Urothelium cell line (cell line): ENCODE measurements around the gene ZNF446.
A peak's percentile ranks its signal among the peaks of the same experiment; 100 is the strongest.
"Not testable (repeated sequence)": the region's sequence is repeated elsewhere in the genome, so short reads cannot be mapped to it uniquely, and the experiment has no call there.

ENCODE experiments used
- DNase-seq: peaks from one replicate; pipeline ENCODE4 v3.0.0; 2011; ENCODE audit warnings: low spot score, mixed read lengths
- FAIRE-seq: peaks from 2 replicates; lab custom pipeline; 2011; peaks lifted over from hg19 to GRCh38; lab: Jason Lieb, UNC

The ZNF446 gene

DNA sequence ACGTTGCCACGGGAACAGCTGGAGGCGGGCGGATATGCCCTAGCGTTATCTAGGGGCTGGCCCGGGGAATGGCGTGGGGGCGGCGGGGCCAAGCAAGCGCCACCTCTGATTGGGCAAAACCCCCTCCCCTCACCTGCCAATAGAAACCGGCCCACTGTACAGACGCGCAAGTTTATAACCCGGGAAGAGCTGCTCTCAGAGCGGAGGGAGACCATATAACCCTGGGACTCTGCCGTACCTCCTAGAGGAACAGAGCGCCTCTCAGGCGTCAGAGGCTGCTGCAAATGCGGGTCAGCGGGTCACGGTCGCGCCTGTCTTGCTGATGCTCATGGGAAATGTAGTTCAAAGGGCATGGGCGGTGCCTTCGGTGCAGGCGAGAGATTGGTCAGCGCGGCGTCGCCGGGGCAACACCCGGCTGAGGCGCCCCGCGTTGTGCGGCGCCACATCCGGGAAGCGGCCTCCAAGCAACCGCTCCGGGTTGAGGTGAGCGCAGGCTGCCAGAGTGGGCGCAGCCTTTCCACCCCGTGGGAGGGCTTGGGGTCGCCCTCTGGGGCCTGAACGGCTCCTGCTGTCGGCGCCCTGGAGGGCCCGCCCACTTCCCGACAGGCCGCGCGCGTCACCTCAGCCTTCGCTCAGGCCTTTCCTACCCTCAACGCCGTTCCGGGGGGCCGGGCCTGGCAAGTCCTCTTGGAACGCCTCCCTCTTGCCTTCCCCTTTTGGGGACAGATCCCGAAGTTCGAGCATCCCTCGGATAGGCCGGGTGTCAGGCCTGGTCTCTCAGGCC lies at the start of gene ZNF446:
Gene ZNF446, plus strand, starts transcription at position 639 of the 784 bp plus-strand sequence. CDS start 867 bp downstream, outside the sequence.
- peak; percentile 37 for FAIRE-seq
- peak; percentile 91 for DNase-seq

DNA sequence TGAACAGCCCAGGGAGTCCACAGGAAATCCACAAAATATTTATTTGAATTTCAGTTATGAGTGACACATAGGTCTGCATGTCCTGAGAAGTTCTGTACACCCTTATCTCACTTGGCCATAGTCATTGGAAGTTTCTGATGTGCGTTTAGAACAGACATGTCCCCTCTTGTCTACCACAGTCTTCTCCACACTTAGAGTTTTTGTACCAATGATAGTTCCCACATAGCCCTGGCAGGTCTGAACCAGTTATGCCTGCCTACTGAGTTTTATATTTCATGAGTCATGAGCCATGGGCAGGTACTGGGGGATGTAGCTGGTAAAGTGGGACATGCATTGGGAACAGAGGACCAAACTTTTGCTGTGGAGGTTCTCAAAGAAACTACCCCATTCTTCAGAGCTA lies 47.5 kb upstream of the ZNF446 start:
- no peak for FAIRE-seq
- no peak for DNase-seq

DNA sequence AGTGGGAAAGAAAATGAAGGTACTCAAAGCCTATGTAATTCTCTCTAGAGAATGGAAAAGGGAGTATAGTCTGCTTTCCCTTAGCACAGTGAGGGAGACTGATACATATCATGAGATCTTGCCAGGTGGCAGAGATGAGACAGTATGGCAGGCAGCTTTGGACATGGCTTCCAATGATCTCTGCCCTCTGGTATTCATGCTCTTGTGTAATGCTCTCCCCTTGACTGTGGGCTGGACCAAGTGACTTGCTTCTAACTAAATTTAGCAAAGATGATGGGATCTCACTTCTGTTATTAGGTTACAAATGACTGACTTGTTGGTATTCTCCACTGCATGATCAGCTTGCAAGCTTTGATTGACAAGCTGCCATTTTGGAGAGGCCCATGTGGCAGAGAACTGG lies 46.4 kb upstream of the ZNF446 start:
- DNase-seq (no peak), FAIRE-seq (no peak)

DNA sequence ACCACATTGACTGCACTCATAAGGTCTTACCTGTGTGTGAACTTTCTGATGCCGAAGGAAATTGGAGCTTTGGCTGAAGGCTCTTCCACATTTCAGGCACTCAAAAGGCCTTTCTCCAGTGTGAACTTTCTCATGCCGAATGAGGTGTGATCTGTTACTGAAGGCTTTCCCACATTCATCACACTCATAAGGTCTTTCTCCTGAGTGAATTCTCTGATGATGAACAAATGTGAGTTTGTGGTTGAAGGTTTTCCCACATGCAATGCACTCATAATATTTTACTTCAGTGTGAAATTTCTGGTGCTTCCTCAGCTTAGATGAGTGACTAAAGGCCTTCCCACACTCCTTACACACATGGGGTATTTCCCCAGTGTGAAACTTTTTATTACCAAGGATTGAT lies 41.9 kb upstream of the ZNF446 start:
- DNase-seq (no peak), FAIRE-seq (no peak)

DNA sequence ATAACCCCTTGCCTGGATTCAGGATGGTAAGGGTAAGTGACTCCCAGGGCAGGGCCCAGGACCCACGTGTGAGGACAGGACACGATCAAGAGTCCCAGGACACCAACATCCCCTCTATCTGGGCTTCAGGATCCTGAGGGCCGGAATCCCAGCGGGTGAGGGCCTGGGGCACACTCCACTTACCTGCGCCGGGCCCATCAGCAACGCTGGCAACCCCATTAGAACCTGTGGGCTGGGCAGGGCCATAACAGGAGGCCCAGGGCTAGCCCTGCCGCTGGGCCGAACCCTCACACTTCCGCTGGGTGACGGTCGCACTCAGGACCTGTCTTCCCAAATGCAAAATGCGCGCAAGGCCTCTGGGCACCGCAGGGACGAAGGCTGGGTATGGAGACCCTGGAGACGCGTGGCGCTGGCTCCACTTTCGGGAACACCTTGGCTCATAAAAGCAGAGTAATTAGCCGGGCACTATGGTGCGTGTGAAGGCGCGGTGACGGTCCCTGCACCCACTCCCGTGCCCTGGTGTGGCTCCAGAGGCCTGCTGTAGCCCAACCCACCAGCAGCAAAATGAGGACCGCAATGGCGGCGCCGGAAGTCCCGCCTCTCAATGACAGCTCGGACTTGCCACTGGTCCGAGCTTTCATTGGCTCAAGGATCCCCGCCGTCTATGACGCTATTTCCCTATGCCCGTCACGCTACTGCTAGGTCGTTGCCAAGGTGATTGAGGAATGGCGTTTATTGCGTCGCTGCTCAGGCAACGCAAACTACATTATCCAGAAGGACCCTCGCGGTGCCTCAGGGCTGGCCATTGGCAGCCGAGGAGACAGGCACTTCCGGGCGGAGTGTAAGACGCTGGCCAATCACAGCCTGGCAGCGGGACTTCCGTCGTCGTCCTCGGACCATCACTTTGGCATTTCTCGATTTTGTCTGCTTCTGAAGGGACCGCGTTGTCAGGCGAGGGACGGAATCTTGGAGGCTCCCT lies 36.3 kb upstream of the ZNF446 start, which contains the start of gene ZNF132:
Gene ZNF132, minus strand, starts transcription at position 578 of the 979 bp plus-strand sequence. Its CDS starts 332 bp downstream, at position 246.
- DNase-seq (peak; percentile 8), FAIRE-seq (no peak)

DNA sequence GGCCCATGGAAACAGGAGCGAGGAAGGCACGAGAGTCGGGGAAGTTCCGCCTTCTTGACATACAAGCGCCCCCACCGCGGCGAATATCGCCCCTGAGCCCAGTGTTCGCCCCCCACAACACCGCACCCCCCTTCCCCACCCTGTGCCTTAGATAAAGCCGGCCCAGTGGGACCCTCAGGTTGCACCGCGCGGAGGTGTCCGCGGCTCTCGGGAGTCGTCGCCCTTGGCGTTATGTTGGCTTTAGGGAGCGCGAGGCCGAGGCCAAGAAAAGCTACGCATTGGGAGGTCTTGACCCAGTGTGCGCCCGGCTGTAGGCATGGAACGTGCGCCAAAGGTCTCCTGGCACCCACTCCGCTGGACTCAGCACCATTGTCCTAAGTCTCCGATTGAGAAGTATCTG lies 35.6 kb upstream of the ZNF446 start:
- FAIRE-seq (no peak), DNase-seq (no peak)

DNA sequence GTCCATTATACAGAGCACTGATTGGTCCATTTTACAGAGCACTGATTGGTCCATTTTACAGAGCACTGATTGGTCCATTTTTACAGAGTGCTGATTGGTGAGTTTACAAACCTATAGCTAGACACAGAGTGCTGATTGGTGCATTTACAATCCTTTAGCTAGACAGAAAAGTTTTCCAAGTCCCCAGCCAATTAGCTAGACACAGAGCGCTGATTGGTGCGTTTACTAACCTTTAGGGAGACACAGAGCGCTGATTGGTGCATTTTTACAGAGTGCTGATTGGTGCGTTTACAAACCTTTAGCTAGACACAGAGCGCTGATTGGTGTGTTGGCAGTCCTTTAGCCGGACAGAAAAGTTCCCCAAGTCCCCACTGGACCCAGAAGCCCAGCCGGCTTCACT lies 33.2 kb upstream of the ZNF446 start:
- not testable (repeated sequence) for FAIRE-seq, DNase-seq

DNA sequence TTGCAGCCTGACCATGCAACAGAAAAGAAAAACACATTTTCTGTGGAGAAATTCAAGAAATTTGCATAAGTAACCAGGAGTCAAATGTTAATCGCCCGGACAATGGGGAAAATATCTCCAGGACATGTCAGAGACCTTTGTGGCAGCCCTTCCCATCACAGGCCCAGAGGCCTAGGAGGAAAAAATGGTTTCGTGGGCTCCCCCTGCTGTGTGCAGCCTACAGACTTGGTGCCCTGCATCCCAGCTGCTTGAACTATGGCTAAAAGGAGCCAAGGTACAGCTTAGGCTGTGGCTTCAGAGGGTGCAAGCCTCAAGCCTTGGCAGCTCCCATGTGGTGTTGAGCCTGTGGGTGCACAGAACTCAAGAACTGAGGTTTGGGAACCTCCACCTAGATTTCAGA lies 27.3 kb upstream of the ZNF446 start:
- FAIRE-seq, DNase-seq: not testable (repeated sequence)

DNA sequence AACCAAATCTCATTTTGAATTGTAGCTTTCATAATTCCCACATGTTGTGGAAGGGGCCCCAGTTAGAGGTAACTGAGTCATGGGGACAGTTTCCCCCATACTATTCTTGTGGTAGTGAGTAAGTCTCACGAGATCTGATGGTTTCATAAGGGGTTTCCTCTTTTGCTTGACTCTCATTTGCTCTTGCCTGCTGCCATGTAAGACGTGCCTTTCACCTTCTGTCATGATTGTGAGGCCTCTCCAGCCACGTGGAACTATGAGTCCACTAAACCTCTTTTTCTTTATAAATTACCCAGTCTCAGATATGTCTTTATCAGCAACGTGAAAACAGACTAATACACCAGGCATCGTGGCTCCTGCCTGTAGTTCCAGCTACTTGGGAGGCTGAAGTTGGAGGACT lies 26.2 kb upstream of the ZNF446 start:
- not testable (repeated sequence) for DNase-seq, FAIRE-seq

DNA sequence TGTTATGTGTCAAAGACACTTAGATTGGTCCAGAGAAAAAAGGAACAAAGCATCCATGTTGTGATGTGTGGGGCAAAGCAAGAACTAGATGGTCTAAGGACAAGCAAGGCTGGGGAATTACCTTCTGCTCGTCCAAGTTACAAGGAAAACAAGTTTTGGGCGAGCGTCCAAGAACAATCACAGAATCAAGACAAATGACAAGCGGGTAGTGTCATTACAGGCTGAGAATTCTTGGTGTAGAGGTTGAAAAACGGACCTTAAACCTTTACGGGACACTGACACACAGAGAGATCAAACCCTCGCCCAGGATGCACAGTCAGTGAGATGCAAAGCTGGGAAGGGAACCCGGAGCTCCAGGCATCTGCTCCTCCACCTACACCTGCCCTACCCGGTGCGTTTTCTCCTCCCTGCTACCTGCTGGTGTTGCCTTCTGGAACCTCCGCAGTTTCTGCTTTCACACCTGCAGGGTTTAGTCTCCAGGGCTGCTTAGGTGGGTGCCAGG lies 25.2 kb upstream of the ZNF446 start:
- DNase-seq = no peak
- FAIRE-seq = no peak

DNA sequence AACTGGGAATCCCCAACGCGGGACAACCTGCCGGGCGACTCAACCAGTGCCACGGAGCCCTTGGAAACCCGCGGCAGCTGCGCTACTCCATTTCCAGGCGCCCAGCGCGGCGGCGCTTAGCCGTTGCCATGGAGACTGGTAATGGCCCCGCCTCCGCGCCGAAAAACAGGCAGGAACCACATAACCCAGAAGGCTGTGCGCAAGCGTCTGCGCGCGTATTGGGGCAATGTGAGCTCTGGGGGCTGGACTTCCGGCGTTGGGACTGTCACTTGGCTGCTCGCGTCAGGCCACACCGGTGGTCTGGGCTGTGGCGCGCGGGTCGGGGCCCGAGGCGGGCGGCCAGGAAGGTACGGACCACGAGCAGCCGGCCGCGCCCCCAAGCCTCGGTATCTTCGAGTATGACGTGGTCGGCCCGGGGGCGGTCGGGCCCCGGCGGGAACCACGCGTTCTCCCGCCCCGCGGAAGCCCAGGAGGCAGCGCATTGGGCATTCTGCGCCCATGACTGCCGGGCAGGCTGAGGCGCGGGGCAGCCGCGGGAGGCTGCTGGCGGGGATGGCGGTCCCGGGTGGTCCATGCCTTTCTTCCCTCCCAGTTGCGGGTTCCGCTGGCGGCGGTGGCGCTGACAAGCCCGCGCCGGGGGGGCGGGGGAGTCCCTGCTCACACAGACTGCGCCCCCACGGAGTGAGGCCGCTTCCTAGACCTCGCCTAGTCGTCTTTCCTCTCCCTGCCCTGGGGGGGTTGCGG lies 24.6 kb upstream of the ZNF446 start, which contains the start of gene ZNF324B:
Gene ZNF324B, plus strand, starts transcription at position 265 of the 744 bp plus-strand sequence. CDS start 2,080 bp downstream, outside the sequence.
- DNase-seq (peak; percentile 92), FAIRE-seq (no peak)

DNA sequence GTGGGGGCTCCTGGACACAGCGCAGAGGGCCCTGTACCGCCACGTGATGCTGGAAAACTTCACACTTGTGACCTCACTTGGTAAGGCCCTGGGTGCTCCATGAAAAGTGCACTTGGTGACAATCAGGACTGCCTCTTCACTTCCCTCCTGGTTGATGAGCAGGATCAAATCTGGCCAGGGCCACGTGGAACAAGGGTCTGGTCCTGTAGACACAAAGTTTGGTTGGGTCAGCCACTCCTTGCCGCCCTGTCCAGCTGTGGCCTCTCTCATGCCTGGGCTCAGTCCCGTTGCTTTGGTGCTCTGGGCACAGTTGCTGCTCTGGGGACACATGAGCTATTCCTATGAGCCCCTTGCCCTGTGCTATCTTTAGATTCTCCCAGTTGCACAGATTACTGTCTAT lies 22.4 kb upstream of the ZNF446 start:
- DNase-seq (no peak), FAIRE-seq (no peak)

DNA sequence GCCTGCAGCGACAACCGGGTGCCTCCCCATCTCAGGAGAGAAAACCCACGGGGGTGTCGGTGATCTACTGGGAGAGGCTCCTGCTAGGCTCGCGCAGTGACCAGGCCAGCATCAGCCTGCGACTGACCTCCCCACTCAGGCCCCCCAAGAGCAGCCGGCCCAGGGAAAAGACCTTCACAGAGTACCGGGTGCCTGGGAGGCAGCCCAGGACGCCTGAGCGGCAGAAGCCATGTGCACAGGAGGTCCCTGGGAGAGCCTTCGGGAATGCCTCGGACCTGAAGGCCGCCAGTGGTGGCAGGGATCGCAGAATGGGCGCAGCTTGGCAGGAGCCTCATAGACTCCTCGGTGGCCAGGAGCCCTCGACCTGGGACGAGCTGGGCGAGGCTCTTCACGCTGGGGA lies 20.8 kb upstream of the ZNF446 start:
- FAIRE-seq = no peak
- DNase-seq = no peak

DNA sequence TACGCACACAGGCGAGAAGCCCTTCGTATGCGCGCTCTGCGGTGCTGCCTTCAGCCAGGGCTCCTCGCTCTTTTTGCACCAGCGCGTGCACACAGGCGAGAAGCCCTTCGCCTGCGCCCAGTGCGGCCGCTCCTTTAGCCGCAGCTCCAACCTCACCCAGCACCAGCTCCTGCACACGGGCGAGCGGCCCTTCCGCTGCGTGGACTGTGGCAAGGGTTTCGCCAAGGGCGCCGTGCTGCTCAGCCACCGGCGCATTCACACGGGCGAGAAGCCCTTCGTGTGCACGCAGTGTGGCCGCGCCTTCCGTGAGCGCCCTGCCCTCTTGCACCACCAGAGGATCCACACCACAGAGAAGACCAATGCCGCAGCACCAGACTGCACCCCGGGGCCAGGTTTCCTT lies 20.0 kb upstream of the ZNF446 start:
- no peak for DNase-seq
- FAIRE-seq = no peak

DNA sequence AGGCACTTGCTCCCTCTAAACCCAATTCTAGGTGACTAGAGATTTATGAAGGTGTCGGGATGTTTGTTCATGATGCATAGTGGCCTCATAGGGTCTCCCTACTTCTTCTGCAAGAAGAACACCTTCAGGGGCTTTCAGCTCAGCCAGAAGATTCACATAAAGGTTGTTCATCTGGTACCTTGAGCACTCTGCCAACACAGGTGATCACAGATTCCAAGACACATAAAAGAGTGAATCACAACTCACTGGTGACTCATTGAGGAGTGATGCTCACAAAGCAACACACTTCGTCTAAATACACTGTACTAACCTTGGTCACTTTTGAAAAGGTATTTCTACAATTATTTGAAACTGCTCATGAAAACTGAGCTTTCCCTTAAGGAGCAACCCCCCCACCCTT lies 16.1 kb upstream of the ZNF446 start:
- DNase-seq (no peak), FAIRE-seq (no peak)

DNA sequence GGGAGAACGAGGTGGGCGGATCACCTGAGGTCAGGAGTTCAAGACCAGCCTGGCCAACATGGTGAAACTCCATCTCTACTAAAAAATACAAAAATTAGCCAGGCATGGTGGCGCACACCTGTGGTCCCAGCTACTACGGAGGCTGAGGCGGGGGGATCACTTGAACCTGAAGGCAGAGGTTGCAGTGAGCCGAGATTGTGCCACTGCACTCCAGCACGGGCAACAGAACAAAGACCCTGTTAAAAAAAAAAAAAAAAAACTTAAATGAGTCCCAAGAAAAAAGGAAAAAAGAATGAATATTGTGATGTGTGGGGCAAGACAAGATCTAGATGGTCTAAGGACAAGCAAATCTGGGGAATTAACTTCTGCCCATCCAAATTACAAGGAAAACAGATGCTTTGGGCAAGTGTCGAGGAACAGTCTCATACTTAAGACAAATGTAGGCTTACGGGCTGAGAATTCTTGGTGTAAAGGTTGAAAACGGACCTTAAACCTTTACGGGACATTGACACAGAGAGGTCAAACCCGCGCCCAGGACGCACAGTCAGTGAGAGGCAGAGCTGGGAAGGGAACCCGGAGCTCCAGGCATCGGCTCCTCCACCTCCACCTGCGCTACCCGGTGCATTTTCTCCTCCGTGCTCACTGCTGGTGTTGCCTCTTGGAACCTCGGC lies 9.9 kb upstream of the ZNF446 start:
- no peak for FAIRE-seq

DNA sequence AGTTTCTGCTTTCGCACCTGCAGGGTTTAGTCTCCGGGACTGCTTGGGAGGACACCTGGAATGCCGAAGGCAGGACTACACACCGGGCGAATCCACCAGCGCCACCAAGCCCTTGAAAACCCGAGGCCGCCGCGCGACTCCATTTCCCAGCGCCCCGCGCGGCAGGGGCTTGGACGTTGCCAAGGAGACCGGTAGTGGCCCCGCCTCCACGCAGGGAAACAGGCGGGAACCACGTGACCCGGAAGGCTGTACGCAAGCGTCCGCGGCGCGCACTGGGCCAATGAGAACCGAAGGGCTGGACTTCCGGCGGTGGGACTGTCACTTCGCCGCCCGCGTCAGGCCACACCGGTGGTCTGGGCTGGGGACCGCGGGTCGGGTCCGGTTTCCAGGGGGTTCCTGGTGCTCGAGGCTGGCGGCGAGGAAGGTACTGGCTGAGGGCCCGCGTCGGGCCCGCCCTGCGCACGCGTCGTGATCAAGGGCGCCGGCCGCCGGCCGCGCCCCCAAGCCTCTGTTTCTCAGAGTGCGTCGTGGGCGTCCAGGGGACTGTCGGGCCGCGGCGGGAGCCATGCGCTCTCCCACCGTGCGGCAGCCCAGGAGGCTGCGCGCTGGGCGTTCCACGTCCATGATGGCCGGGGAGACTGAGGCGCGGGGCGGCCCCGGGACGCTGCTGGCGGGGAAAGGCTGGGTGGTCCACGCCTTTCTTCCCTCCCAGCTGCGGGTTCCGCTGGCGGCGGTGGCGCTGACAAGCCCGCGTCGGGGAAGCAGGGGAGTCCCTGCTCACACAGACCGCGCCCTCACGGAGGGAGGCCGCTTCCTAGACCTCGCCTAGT lies 9.2 kb upstream of the ZNF446 start, which contains the start of gene ZNF324:
Gene ZNF324, plus strand, starts transcription at position 321 of the 830 bp plus-strand sequence. CDS start 2,106 bp downstream, outside the sequence.
- peak; percentile 35 for FAIRE-seq
- DNase-seq = peak; percentile 92

More for the DNA sequence above, 9.9 kb upstream of the ZNF446 start:
- DNase-seq = no peak

DNA sequence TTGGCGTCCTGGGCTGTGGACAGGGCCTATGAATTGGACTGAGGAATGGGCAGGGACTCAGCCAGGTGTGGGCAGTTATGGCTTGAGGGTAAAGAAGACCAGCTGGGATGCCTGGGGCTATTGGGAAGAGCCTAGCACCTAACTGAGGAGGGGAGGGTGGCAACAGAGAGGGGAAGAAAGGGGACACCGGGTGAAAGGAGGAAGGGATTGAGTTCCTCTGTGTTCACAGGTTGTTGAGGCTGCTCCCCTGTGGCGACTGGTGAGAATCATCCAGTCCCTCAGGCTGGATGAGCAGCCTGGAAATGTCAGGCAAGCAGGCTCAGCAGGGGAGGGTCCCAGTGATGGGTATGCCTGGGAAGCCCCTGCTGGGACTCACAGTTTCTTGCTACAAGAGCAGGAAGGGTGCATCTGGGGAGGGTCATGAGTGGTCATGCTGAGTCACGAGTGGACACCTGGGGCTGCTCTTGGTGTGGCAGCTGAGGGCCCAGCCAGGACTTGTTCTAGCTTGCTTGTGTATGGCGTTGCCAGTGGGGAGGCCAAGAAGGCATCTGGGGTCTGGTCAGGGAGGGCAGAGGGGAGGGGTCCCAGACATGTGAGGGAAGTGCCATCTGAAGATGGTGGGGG lies 7.8 kb upstream of the ZNF446 start:
- FAIRE-seq (no peak), DNase-seq (no peak)
